Hepatocyte (in vitro differentiated cells): ENCODE data around the gene IQGAP2. TPM values are rescaled to one million over a fixed set of nuclear protein-coding genes. Genes with fewer than 3 reads are reported as not detected.

ENCODE experiments used
- DNase-seq: peaks from one replicate; pipeline ENCODE4 v3.0.0-alpha.2; 2016; ENCODE audit warnings: low spot score
- H2AFZ ChIP-seq: fragments of 200-600 bp; sonication (generic); 2 replicates; pipeline ENCODE4 v1.6.0; 2016; ENCODE audit warnings: antibody characterized with exemption, mild to moderate bottlenecking
- H3K27ac ChIP-seq: fragments of 200-600 bp; sonication (generic); 2 replicates; pipeline ENCODE4 v1.5.1; 2016; ENCODE audit warnings: mild to moderate bottlenecking
- H3K27me3 ChIP-seq: fragments of 200-600 bp; sonication (generic); 2 replicates; pipeline ENCODE4 v1.6.1; 2016
- H3K36me3 ChIP-seq: fragments of 200-600 bp; sonication (generic); replicated peaks from 2 replicates; pipeline ENCODE4 v1.5.1; 2016; ENCODE audit warnings: low read depth; ENCODE audit not compliant: insufficient read depth
- H3K4me1 ChIP-seq: fragments of 200-600 bp; sonication (generic); 2 replicates; pipeline ENCODE4 v1.5.1; 2016; ENCODE audit warnings: mild to moderate bottlenecking, moderate library complexity; ENCODE audit not compliant: insufficient read depth
- H3K4me2 ChIP-seq: fragments of 200-600 bp; sonication (generic); 2 replicates; pipeline ENCODE4 v1.6.0; 2016
- H3K4me3 ChIP-seq: fragments of 200-600 bp; sonication (generic); 2 replicates; pipeline ENCODE4 v1.5.1; 2016; ENCODE audit warnings: mild to moderate bottlenecking
- H3K79me2 ChIP-seq: fragments of 200-600 bp; sonication (generic); 2 replicates; pipeline ENCODE4 v1.6.0; 2017; ENCODE audit warnings: mild to moderate bottlenecking
- H3K9me2 ChIP-seq: fragments of 200-600 bp; sonication (generic); replicated peaks from 2 replicates; pipeline ENCODE4 v1.6.0; 2017; ENCODE audit warnings: mild to moderate bottlenecking; ENCODE audit not compliant: insufficient read depth
- H3K9me3 ChIP-seq: fragments of 200-600 bp; sonication (generic); 2 replicates; pipeline ENCODE4 v1.5.1; 2016; ENCODE audit warnings: low read depth, mild to moderate bottlenecking
- H4K20me1 ChIP-seq: fragments of 200-600 bp; sonication (generic); 2 replicates; pipeline ENCODE4 v1.6.0; 2016; ENCODE audit warnings: mild to moderate bottlenecking; ENCODE audit not compliant: insufficient read depth, poor library complexity, severe bottlenecking
- CTCF ChIP-seq: fragments of 200-600 bp; sonication (generic); IDR thresholded peaks from 2 replicates; pipeline ENCODE4 v1.5.1; 2016; ENCODE audit warnings: antibody characterized with exemption, mild to moderate bottlenecking; ENCODE audit not compliant: poor library complexity
- EZH2 ChIP-seq: fragments of 200-600 bp; sonication (generic); IDR thresholded peaks from 2 replicates; pipeline ENCODE4 v1.6.1; 2016; ENCODE audit warnings: antibody characterized with exemption, mild to moderate bottlenecking, borderline replicate concordance
- EZH2phosphoT487 ChIP-seq: fragments of 200-600 bp; sonication (generic); IDR thresholded peaks from one replicate; pipeline ENCODE4 v1.6.1; 2018; ENCODE audit warnings: antibody characterized with exemption, mild to moderate bottlenecking, low read depth, moderate library complexity; ENCODE audit not compliant: unreplicated experiment, severe bottlenecking
- WGBS: methylation state at CpG from one replicate; pipeline ENCODE4 v1.1.6; 2016; ENCODE audit warnings: low lambda C conversion rate; ENCODE audit errors: missing lambda C conversion rate; 5-methylcytosine and 5-hydroxymethylcytosine counted together
- polyA plus RNA-seq: library from polyadenylated mRNA; unstranded; fragments of >200 nt; fragmentation: Nextera tagmentation; extraction: Ambion mirVana; gene quantifications from 2 replicates; pipeline ENCODE4 v1.2.1, GENCODE V29; 2016
- total RNA-seq: library from RNA; depleted of rRNA; stranded (reverse); fragments of >200 nt; gene quantifications from 2 replicates; pipeline ENCODE4 v1.2.3, GENCODE V29; 2014

IQGAP2 gene
- total and polyA plus RNA-seq, 2 experiments from 2014 or later = 37.2 to 78.9 TPM

DNA sequence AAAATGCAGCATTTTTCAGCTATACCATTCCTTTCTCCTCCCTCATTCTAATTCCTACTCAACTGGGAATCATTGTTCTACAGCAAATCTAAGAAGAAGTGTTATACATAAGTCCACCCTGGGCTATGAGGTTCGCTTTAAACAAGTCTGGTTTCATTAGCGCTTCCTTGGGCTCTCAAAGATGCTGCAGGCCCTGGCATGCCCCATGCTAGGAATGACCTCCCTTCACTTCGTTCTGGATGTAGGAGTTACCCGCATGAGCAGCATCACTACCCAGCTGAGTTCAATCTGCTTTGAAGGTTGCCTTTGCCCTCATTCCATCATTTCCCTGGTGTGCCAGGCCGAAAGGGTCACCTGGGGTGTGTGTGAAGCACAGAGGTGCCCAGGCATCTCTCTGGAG lies 348.2 kb downstream of the IQGAP2 start:
- no peak for TF ChIP-seq EZH2
- no peak for TF ChIP-seq EZH2phosphoT487
- no peak for TF ChIP-seq CTCF
- Histone ChIP-seq H3K9me3 (no peaks in the 10 kb centered on the region), H3K79me2 (no peaks in the 10 kb centered on the region), H3K4me1 (no peaks in the 10 kb centered on the region), H3K27me3 (no peaks in the 10 kb centered on the region), H3K4me2 (no peak overlapping the region), H2AFZ (no peak overlapping the region), H3K27ac (no peak overlapping the region), H3K36me3 (no peaks in the 10 kb centered on the region), H3K4me3 (no peak overlapping the region), H3K9me2 (no peaks in the 10 kb centered on the region), H4K20me1 (no peaks in the 10 kb centered on the region)
- 96% methylated on average over 5 of the region's 5 CpGs for WGBS
- DNase-seq = no peak

GRCh38 chr5:76754668-76755078 lies 351.6 kb downstream of the IQGAP2 start:
- 77% methylated on average over 3 of the region's 3 CpGs for WGBS
- H3K9me3 ChIP-seq = no peaks in the 10 kb centered on the region
- TF ChIP-seq CTCF (no peak), EZH2phosphoT487 (no peak), EZH2 (no peak)
- H3K27ac ChIP-seq = no peak overlapping the region
- no peaks in the 10 kb centered on the region for H3K79me2 ChIP-seq
- no peaks in the 10 kb centered on the region for H3K9me2 ChIP-seq
- no peaks in the 10 kb centered on the region for H3K27me3 ChIP-seq
- no peak overlapping the region for H3K4me3 ChIP-seq
- H2AFZ ChIP-seq = no peak overlapping the region
- H3K36me3 ChIP-seq = no peaks in the 10 kb centered on the region
- no peaks in the 10 kb centered on the region for H3K4me1 ChIP-seq
- no peak overlapping the region for H3K4me2 ChIP-seq
- no peaks in the 10 kb centered on the region for H4K20me1 ChIP-seq
- no peak for DNase-seq

DNA sequence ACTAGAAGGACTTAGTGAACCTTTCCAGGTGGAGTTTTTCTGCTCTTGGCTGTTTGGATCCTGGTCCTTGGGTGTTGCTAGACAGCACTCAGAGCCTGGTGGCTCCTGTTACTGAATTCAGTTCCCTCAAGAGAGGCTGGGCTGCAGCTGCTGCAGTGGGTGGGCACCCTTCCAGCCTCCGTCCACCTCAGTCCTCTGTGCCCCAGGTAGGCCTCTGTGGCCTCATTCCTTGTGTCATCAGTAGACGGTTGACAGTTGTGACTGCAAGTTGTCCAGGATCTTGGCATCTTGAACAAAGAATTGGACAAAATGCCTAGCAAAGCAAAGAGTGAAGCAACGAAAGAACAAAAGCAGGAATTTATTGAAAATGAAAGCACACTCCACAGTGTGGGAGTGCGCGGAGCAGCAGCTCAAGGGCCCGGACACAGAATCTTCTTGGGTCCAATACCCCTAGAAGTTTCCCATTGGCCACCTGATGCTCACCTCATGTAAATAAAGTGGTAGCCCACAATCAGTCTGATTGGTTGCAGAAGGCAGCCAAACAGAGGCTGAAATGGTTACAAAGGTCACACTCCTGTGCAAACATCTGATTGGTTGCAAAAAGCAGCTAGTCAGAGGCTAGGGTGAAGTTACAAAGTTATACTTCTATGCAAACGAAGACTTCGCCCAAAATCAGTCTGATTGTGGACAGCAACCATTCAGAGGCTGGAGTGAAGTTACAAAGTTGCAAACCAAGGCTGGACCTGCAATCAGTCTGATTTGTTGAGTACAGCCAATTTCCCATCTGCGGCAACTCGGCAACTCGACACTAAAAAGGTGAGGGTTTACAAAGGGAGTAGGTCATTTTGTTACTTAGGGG lies 352.9 kb downstream of the IQGAP2 start:
- H3K4me2 ChIP-seq = no peak overlapping the region
- H3K36me3 ChIP-seq = no peaks in the 10 kb centered on the region
- H2AFZ ChIP-seq = no peak overlapping the region

More for the DNA sequence above, 352.9 kb downstream of the IQGAP2 start:
- Histone ChIP-seq H3K9me3 (no peaks in the 10 kb centered on the region), H3K27ac (no peak overlapping the region), H3K27me3 (no peaks in the 10 kb centered on the region), H3K79me2 (no peaks in the 10 kb centered on the region), H3K4me1 (no peaks in the 10 kb centered on the region), H3K9me2 (no peaks in the 10 kb centered on the region), H3K4me3 (no peak overlapping the region), H4K20me1 (no peaks in the 10 kb centered on the region)
- no peak for DNase-seq
- WGBS = 89% methylated on average over 11 of the region's 11 CpGs
- no peak for TF ChIP-seq CTCF
- TF ChIP-seq EZH2 = no peak
- no peak for TF ChIP-seq EZH2phosphoT487
